IPS DF 4.7 (cell line): ENCODE data around the gene LZTS3.
"Not testable (repeated sequence)": the region's sequence is repeated elsewhere in the genome, so short reads cannot be mapped to it uniquely, and the experiment has no call there.

Source experiments
- DNase-seq: peaks from one replicate; pipeline ENCODE4 v3.0.0-alpha.2; 2013; ENCODE audit warnings: low spot score; ENCODE audit errors: extremely low read depth

Gene LZTS3

DNA sequence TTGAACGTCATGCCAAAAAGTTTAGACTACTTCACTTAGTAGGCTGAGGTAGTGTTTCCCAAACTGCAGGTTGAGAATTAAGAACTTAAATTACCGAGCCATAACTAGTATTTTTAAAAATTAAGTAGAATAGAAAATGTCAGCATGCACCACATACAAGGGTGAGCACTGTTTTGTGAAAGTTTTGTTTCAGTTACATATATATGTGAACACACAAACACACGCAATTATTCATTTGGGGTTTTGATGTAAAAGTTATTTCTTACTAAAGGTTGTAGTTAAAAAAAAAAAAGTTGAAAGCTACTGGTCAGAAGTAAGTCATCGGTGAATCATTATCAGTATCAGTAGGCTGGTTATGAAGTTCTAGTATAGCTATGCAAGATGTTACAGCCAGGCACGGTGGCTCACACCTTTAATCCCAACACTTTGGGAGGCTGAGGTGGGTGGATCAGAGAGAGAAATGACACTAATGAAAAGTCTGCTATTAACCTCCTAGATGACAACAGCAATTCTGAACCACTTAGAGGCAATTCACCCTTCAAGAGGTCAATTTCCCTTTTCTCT, 37.8 kb downstream of the LZTS3 start:
- no peak for DNase-seq

DNA sequence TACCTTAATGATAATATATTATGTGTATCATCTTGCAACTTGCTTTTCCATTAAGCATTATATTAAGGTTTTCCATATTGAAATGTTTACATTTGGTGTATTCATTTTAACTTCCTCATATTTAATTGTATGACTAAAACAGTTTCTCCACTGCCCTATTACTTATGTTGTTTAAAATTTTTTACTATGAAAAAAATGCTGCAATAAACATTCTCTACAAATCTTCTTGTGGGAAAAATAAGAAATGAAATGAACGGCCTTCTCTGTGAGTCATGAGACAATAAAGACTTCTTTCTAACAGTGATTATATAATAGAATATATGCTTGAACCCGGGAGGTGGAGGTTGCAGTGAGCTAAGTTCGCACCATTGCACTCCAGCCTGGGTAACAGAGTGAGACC, 39.2 kb downstream of the LZTS3 start:
- no peak for DNase-seq

DNA sequence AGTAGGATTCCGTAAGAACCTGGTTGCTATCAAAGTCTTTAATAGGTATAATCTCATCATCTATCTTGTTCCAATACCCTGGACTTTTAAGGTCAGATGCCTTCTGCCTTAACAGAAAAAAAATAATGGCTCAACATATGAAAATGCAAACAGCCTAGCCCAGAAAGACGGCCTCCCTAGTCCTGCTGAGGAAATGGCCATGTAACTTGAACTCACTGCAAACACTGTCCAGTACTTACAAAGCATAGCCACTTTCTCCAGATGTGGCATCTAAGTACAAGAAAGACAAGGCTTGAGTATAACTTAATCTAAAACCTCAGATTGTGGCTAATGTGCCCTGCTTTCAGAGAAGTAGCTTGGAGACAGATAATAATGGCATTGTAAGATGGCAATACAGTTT, 40.2 kb downstream of the LZTS3 start:
- no peak for DNase-seq

DNA sequence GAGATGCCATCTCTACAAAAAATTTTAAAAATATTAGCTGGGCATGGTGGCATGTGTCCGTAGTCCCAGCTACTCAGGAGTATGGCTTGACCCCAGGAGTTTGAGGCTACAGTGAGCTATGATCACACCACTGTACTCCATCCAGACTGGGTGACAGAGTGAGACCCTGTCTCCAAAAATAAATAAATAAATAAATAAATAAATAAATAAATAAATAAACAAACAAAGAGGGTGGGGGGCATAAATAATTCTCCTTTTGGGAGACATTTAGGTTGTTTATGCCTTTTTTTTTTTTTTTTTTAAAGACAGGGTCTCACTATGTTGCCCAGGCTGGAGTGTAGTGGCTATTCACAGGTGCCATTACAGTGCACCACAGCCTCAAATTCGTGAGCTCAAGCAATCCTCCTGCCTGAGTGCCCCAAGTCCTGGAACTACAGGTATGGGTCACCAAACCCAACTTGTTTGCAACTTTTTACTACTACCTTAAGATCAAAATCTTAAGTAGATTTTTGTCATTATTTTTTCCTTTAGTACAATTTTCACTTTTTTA, 43.2 kb downstream of the LZTS3 start:
- DNase-seq: no peak

DNA sequence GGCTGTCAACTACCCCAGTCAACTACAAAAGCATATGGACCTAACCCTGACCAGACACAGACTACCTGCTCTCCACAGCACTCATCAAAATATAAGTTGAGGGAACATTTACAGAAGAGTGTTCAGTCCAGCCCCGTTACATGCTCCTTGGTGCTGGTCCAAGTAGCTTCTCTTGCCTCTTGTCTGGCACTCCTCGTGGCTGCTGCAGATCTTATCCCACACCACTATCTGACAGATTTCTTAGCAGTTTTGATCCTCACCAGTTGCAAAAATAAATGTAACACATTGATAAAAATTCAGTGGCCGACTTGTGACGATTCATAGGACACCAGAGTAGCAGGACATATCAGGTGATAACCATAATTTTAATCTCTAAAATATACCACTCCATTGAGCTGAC, 44.3 kb downstream of the LZTS3 start:
- DNase-seq: no peak

DNA sequence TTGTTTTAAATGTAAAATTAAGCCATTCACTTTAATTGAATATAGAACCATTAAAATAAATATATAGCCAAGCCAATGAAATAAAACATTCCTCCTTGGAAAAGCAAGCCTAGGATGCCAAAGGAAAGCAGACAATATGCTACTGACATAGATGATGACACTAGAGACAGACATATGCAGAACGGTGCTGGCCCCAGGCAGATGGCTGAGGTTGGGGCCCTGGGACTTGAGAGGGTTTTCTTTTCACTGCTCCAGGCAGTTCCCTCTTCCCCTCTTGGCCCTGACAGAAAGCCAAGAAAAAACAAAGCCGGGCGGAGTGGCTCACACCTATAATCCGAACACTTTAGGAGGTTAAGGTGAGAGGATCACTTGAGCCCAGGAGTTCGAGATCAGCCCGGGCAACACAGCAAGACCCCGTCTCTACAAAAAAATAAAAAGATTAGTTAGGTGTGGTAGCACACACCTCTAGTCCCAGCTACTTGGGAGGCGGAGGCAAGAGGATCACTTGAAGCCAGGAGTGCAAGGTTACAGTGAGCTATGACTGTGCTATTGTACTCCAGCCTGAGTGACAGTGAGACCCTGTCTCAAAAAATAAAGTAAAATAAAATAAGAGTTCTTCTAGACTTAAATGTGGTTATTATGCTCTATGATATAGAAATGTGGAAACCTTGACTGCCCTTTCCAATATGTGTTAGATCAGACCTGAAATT, 44.9 kb downstream of the LZTS3 start:
- DNase-seq: no peak

DNA sequence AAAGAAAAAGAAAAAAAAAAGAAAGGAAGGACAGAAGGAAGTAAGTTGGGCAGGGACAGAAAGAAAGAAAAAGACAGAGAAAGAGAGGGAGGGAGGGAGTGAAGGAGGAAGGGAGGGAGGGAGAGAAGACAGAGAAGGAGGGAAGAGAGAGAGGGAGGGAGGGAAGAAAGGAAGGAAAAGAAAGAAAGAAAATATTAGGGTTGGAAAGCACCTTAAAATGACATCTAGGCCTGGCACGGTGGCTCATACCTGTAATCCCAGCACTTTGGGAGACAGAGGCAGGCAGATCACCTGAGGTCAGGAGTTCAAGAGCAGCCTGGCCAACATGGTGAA, 46.9 kb downstream of the LZTS3 start:
- no peak for DNase-seq

DNA sequence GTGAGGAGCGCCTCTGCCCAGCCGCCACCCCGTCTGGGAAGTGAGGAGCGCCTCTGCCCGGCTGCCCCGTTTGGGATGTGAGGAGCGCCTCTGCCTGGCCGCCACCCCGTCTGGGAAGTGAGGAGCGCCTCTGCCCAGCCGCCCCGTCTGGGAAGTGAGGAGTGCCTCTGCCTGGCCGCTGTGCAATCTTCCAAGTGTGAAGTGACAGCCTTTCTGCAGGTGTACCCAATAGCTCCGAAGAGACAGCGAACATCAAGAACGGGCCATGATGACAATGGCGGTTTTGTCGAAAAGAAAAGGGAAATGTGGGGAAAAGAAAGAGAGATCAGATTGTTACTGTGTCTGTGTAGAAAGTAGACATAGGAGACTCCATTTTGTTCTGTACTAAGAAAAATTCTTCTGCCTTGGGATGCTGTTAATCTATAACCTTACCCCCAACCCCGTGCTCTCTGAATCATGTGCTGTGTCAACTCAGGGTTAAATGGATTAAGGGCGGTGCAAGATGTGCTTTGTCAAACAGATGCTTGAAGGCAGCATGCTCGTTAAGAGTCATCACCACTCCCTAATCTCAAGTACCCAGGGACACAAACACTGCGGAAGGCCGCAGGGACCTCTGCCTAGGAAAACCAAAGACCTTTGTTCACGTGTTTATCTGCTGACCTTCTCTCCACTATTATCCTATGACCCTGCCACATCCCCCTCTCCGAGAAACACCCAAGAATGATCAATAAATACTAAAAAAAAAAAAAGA, 47.4 kb downstream of the LZTS3 start:
- not testable (repeated sequence) for DNase-seq

DNA sequence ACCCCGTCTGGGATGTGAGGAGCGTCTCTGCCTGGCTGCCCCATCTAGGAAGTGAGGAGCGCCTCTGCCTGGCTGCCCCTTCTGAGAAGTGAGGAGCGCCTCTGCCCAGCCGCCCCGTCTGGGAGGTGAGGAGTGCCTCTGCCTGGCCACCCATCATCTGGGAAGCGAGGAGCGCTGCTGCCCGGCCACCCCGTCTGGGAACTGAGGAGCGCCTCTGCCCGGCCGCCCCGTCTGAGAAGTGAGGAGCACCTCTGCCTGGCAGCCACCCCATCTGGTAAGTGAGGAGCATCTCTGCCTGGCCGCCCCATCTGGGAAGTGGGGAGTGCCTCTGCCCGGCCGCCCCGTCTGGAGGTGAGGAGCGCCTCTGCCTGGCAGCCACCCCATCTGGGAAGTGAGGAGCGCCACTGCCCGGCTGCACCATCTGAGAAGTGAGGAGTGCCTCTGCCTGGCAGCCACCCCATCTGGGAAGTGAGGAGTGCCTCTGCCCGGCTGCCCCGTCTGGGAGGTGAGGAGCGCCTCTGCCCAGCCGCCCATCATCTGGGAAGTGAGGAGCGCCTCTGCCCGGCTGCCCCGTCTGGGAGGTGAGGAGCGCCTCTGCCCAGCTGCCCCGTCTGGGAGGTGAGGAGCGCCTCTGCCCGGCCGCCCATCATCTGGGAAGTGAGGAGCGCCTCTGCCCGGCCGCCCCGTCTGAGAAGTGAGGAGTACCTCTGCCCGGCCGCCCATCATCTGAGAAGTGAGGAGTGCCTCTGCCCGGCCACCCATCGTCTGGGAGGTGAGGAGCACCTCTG, 48.4 kb downstream of the LZTS3 start:
- not testable (repeated sequence) for DNase-seq

DNA sequence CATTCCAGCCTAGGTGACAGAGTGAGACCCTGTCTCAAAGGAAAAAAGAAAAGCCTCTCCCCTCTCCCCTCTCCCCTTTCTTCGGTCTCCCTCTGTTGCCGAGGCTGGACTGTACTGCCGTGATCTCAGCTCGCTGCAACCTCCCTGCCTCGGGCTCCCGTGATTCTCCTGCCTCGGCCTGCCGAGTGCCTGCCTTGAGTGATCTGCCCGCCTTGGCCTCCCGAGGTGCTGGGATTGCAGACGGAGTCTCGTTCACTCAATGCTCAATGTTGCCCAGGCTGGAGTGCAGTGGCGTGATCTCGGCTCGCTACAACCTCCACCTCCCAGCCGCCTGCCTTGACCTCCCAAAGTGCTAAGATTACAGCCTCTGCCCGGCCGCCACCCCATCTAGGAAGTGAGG, 49.2 kb downstream of the LZTS3 start:
- DNase-seq: not testable (repeated sequence)

DNA sequence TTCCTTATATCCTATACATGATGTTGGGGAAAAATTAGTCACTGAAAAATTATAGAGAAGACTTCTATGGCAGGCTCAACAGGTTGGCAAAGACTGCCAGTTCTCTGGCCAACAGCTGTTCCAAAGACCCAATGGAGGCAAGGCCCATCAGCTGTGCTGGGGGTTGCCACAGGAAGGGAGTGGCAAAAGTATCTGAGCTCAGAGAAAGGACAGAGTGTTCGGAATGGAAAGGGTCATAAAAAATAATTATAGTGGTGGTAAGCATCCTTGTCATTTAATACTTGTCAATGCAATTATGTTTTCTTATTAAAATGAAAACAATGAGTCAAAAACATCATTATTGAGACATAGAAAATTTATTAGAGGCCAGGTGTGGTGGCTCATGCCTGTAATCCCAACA, 49.8 kb downstream of the LZTS3 start:
- no peak for DNase-seq

DNA sequence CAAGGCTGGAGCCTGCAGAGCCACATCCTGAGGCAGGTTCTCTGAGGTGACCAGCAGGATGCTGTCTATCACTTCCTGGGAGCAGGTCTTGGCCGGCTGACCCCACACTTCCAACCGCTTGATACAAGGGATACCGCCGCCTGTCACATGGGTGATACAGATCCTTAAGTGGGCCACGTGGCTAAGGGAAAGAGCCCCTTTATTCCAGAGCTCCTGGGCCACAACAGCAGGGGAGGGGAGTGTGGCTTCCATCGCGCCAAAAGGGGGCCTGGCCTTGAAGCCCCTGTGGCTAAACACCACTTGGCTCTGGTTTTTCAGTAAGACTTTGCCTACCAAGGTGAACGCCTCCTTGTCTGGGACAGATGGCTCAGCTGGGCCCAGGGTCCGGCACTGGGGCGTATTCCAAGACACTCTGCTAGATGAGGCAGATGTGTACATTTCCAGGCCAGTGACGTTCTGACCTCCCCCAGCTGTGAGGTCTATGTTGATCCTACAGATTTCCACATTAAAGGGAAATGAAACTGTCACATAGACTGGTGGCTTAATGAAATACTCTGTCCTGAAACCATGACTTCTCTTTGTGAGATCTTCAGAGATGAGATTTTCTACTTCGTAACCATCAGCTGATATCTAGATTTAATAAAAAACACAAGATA, 51.3 kb downstream of the LZTS3 start:
- no peak for DNase-seq

DNA sequence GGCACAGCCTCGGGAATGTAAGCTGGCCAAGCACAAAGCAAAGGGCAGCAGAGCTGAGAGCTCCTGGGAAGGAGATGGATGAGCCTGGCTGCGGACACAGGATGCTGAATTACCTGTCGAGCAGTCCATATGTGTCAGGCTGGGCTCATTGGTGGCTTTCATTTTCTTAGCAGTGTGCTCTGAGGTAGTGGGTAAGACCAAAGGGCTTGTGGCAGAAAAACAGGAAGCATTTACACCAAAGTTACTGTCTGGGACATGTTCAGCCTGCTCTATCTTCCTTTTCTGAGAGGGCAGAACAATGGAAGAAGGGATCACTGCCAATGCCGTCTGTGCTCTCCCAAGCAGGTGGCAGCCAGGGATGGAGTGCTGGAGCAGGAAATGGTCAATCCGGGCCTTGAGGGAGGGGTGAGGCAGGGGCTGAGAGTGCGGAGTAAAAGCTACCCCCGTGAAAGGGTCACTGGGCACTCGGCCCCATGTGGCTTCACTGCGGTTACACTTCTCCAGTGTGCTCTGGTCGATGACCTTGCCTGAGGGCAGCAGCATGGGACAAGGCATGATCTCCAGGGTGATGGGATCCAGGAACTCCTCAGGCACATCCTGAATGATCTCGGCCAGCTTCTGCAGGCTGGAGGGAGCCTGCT, 52.0 kb downstream of the LZTS3 start:
- DNase-seq: no peak

DNA sequence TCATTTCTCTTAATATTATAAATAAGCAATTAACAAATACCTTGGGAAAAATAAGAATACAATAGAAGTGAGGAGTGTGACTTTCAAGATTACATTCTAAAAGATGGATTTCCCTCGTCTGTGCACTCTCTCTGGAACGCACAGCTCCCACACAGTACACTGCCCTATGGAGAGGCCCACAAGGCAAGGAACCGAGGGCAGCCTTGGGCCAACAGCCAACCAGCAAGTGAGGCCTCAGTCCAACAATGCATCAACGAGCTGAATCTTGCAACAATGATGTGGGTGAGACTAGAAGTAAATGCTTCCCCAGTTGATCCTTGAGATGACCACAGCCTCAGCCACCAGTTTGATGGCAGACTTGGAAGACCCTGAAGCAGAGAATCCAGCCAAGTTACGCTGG, 54.3 kb downstream of the LZTS3 start:
- no peak for DNase-seq

DNA sequence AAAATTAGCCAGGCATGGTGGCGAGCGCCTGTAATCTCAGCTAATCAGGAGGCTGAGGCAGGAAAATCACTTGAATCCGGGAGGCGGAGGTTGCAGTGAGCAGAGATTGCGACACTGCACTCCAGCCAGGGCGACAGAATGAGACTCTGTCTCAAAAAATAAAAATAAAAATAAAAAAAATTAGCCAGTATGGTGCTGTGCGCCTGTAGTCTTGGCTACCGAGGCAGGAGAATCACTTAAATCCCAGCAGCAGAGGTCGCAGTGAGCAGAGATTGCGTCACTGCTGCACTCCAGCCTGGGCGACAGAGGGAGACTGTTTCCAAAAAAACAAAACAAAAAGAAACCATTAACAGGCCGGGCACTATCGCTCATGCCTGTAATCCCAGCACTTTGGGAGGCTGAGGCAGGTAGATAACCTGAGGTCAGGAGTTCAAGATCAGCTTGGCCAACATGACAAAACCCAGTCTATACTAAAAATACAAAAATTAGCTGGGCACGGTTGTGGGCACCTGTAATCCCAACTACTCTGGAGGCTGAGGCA, 55.4 kb downstream of the LZTS3 start:
- not testable (repeated sequence) for DNase-seq

DNA sequence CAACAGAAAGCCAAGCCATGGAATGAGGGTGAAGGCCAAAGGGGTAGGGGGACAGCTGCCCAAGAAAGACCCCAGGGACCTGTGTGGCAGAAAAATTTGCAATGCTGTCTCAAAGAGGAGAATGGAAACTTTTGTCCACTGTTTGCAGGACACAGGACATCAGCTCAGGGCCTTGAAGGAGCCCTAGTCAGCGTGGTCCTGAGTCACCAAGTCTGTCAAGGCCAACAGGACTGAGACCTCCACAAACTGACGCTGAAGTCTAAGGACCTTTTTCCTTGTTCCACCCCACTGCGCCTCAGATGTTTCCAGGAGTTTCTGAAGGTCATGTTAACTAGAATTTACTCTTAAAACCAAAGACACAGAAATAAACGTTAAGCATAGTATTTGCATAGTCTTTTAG, 57.0 kb downstream of the LZTS3 start:
- DNase-seq: no peak

DNA sequence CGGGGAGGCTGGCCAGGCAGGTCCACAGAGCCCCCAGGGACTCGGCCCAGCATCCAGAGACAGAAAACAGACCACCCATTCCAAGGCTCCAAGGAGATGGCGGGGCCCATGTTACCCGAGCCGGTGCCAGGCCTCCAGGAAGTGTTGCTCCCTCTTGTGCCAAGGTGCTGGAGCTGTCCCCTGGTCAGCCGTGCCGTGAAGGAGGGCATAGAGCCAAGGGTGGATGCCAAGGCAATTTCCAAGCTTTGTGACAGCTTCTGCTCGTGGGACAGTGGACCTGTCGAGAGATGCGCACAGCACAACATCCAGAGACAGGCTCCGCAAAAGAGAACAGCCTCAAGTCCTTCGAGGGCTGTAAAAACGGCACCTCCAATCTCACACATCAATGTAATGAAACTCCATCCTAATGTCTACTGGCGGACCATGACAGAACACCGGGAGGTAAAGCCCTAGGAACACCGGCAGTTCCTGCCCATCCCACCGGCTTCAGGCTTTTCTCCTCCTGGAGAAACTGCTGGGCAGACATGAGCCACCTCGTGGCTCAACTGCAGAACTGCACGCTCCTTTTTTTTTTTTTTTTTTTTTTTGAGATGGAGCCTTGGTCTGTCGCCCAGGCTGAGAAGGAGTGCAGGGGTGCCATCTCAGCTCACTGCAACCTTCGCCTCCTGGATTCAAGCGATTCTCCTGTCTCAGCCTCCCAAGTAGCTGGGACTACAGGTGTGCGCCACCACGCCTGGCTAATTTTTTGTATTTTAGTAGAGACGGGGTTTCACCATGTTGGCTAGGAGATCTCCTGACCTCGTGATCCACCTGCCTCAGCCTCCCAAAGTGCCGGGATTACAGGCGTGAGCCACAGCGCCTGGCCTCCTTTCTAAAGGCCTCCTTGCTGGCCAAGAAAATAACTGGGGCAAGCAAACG, 57.9 kb downstream of the LZTS3 start:
- no peak for DNase-seq
